ENCODE results near the gene LENG8.

DNA sequence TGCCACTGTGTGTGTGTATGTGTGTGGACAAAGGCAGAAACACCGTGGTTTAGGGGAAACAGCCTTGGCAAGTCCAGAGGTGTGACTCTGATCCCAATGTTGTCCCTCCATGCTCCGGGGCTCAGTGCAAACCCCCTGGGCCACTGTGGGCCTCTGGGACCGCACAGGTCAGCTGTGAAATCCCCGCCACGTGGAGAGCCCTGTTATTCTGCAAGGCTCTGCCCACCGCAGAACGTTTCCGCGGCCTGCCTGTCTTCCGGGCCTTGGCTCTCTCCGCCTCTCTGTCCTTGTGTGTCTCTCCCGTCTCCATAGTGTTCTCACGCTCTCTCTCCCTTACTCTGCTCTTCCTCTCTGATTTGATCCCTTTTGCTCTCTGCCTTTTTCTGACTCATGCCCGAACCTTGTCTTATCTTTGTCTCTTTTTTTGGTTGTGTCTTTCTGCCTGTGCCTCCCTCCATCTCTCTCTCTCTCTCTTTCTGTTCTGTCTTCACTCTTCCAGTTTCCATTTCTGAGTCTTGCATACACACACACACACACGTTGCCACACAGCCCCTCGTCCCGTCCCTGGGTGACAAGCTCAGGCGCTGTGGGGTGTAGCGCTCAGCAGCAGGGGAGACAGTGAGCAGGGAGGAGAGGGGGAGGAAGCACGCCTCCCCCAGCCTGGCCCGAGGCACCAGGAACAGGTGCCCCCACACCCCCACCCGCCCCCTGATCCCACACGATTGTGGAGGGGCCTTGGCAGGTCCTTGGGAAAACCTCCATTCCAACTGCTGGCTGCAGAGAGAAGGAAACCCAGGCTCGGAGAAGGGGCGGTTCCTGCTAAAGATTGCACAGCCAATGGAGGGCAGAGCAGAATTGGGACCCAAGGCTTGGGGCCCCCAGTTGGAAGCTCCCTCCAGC is 30.7 kb upstream of the LENG8 start:
- no peak for TF ChIP-seq POLR2A (IDR thresholded peaks at IDR 0.05)
- TF ChIP-seq, protein P1, sequence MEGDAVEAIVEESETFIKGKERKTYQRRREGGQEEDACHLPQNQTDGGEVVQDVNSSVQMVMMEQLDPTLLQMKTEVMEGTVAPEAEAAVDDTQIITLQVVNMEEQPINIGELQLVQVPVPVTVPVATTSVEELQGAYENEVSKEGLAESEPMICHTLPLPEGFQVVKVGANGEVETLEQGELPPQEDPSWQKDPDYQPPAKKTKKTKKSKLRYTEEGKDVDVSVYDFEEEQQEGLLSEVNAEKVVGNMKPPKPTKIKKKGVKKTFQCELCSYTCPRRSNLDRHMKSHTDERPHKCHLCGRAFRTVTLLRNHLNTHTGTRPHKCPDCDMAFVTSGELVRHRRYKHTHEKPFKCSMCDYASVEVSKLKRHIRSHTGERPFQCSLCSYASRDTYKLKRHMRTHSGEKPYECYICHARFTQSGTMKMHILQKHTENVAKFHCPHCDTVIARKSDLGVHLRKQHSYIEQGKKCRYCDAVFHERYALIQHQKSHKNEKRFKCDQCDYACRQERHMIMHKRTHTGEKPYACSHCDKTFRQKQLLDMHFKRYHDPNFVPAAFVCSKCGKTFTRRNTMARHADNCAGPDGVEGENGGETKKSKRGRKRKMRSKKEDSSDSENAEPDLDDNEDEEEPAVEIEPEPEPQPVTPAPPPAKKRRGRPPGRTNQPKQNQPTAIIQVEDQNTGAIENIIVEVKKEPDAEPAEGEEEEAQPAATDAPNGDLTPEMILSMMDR (IDR thresholded peaks at IDR 0.05) = no peak
